DND-41 (cell line): ENCODE measurements around the gene AKAP10.
A peak's percentile ranks its signal among the peaks of the same experiment; 100 is the strongest.

Experiments
- ATAC-seq: fragments of 200-7000 bp; cut with Tn5 transposase; 3 replicates; pipeline ENCODE4 v1.9.1; 2021; ENCODE audit warnings: low read depth; ENCODE audit not compliant: insufficient read depth
- DNase-seq: peaks from one replicate; pipeline ENCODE4 v3.0.0-alpha.2; 2020
- H2AFZ ChIP-seq: 2 replicates; pipeline ENCODE4 v1.6.0; 2012; ENCODE audit warnings: low read depth, low read length
- H3K27ac ChIP-seq: 2 replicates; pipeline ENCODE4 v1.5.1; 2012; ENCODE audit warnings: low read length, inconsistent platforms
- H3K27me3 ChIP-seq: fragments of 200-600 bp; sonication (generic); 2 replicates; pipeline ENCODE4 v1.6.0; 2012; ENCODE audit warnings: low read length, mild to moderate bottlenecking, inconsistent platforms; ENCODE audit not compliant: insufficient read depth, poor library complexity
- H3K36me3 ChIP-seq: 2 replicates; pipeline ENCODE4 v1.5.1; 2012; ENCODE audit warnings: low read length, inconsistent platforms; ENCODE audit not compliant: insufficient read depth
- H3K4me1 ChIP-seq: 2 replicates; pipeline ENCODE4 v1.5.1; 2012; ENCODE audit warnings: mild to moderate bottlenecking, low read length; ENCODE audit not compliant: insufficient read depth
- H3K4me2 ChIP-seq: 2 replicates; pipeline ENCODE4 v1.6.0; 2012; ENCODE audit warnings: mild to moderate bottlenecking, moderate library complexity, low read length, inconsistent platforms; ENCODE audit not compliant: insufficient read depth
- H3K4me3 ChIP-seq, 2 experiments: fragments of 200-600 bp in 1 of 2; shearing (Covaris generic) in 1 of 2; 2 replicates each; pipeline ENCODE4 v1.5.1; 2012 to 2016; ENCODE audit warnings: inconsistent platforms in 2 of 2, low read length in 2 of 2, mild to moderate bottlenecking in 2 of 2, low read depth in 1 of 2, moderate library complexity in 1 of 2
- H3K79me2 ChIP-seq: 2 replicates; pipeline ENCODE4 v1.6.0; 2012; ENCODE audit warnings: low read length, inconsistent platforms; ENCODE audit not compliant: insufficient read depth
- H3K9ac ChIP-seq: 2 replicates; pipeline ENCODE4 v1.6.0; 2012; ENCODE audit warnings: low read depth, mild to moderate bottlenecking, inconsistent platforms, low read length, moderate library complexity
- H3K9me3 ChIP-seq: 2 replicates; pipeline ENCODE4 v1.5.1; 2012; ENCODE audit warnings: low read length, moderate library complexity, mild to moderate bottlenecking, inconsistent platforms; ENCODE audit not compliant: insufficient read depth, severe bottlenecking
- H4K20me1 ChIP-seq: 2 replicates; pipeline ENCODE4 v1.6.0; 2012; ENCODE audit warnings: low read length; ENCODE audit not compliant: insufficient read depth
- CTCF ChIP-seq: IDR thresholded peaks from 2 replicates; pipeline ENCODE4 v1.5.1; 2012; ENCODE audit warnings: borderline replicate concordance, low read length, moderate library complexity, mild to moderate bottlenecking; ENCODE audit not compliant: poor library complexity, severe bottlenecking; ENCODE audit errors: extremely low read depth
- EZH2 ChIP-seq: IDR thresholded peaks from 3 replicates; pipeline ENCODE4 v1.6.1; 2012; ENCODE audit warnings: borderline replicate concordance, low read depth, mild to moderate bottlenecking, moderate library complexity, low read length, inconsistent platforms; ENCODE audit not compliant: severe bottlenecking

The AKAP10 gene

GRCh38 chr17:20009302-20010098 is 31.9 kb upstream of the AKAP10 start, which contains the start of gene SPECC1:
Gene SPECC1 (plus strand): TSS chr17:20009359. CDS start chr17:20096652, 87,293 bp downstream.
- Histone ChIP-seq H3K27ac (no peak within 1 kb of the TSS), H3K9me3 (no peaks in the 10 kb centered on the region), H3K4me2 (peak within 1 kb of the TSS; percentile 96), H3K36me3 (no peaks in the 10 kb centered on the region), H3K79me2 (no peaks in the 10 kb centered on the region), H3K27me3 (peaks cover 46% of the 10 kb centered on the region), H3K4me1 (peaks cover 16% of the 10 kb centered on the region), H3K9ac (peak within 1 kb of the TSS; percentile 44; the same call in 1 of the 2 replicates), H4K20me1 (no peaks in the 10 kb centered on the region), H3K4me3 (peak within 1 kb of the TSS in 1 of 2 experiments; percentile 60; a peak in 2 of 4 replicates), H2AFZ (peak within 1 kb of the TSS; percentile 95)
- TF ChIP-seq CTCF = peak; percentile 85
- TF ChIP-seq EZH2 = peak; percentile 83
- peak; percentile 100 for ATAC-seq
- DNase-seq = peak; percentile 77

GRCh38 chr17:20009052-20009301 is 31.3 kb upstream of the AKAP10 start:
- DNase-seq (no peak), ATAC-seq (no peak)
- no peak for TF ChIP-seq EZH2
- TF ChIP-seq CTCF = no peak
- peak overlapping the region in 1 of 2 experiments; percentile 60; a peak in 2 of 4 replicates for H3K4me3 ChIP-seq
- peak overlapping the region; percentile 44; the same call in 1 of the 2 replicates for H3K9ac ChIP-seq
- H3K4me2 ChIP-seq = peak overlapping the region; percentile 96
- H4K20me1 ChIP-seq = no peaks in the 10 kb centered on the region
- H2AFZ ChIP-seq = peak overlapping the region; percentile 95
- H3K9me3 ChIP-seq = no peaks in the 10 kb centered on the region
- no peak overlapping the region for H3K27ac ChIP-seq
- H3K27me3 ChIP-seq = peaks cover 46% of the 10 kb centered on the region
- H3K79me2 ChIP-seq = no peaks in the 10 kb centered on the region
- H3K36me3 ChIP-seq = no peaks in the 10 kb centered on the region
- H3K4me1 ChIP-seq = peaks cover 16% of the 10 kb centered on the region

- Histone ChIP-seq H3K9me3 (no peaks in the 10 kb centered on the region), H3K27ac (no peak overlapping the region), H2AFZ (peak overlapping the region; percentile 95), H4K20me1 (no peaks in the 10 kb centered on the region), H3K27me3 (peaks cover 46% of the 10 kb centered on the region), H3K79me2 (no peaks in the 10 kb centered on the region), H3K9ac (peak overlapping the region; percentile 44; the same call in 1 of the 2 replicates), H3K36me3 (no peaks in the 10 kb centered on the region), H3K4me2 (peak overlapping the region; percentile 96), H3K4me3 (peak overlapping the region in 1 of 2 experiments; percentile 60; a peak in 2 of 4 replicates), H3K4me1 (peaks cover 16% of the 10 kb centered on the region)
- DNase-seq = no peak
- ATAC-seq = 0 out of 3 replicates have a peak, but pooled peaks have one; percentile 8
- TF ChIP-seq EZH2 (no peak), CTCF (no peak)
Measured at GRCh38 chr17:20008242-20009051, 30.8 kb upstream of the AKAP10 start.
